HUES64 (cell line): ENCODE measurements around the gene SPAG4.

Experiments used
- H3K27ac ChIP-seq: 2 replicates; pipeline ENCODE4 v1.7.0; 2013; ENCODE audit warnings: low read depth, low read length, inconsistent platforms
- H3K27me3 ChIP-seq: 2 replicates; pipeline ENCODE4 v1.6.1; 2013; ENCODE audit warnings: mild to moderate bottlenecking, low read length; ENCODE audit not compliant: insufficient read depth
- H3K36me3 ChIP-seq: 2 replicates; pipeline ENCODE4 v1.6.1; 2013; ENCODE audit warnings: mild to moderate bottlenecking, low read length; ENCODE audit not compliant: insufficient read depth
- H3K4me1 ChIP-seq: 2 replicates; pipeline ENCODE4 v1.6.1; 2013; ENCODE audit warnings: mild to moderate bottlenecking, low read length, moderate library complexity; ENCODE audit not compliant: insufficient read depth
- H3K4me3 ChIP-seq: 2 replicates; pipeline ENCODE4 v1.5.1; 2013; ENCODE audit warnings: mild to moderate bottlenecking, low read length, moderate library complexity
- H3K9ac ChIP-seq: 2 replicates; pipeline ENCODE4 v1.6.1; 2013; ENCODE audit warnings: mild to moderate bottlenecking, low read depth, low read length
- H3K9me3 ChIP-seq: 2 replicates; pipeline ENCODE4 v1.6.1; 2013; ENCODE audit warnings: low read depth, low read length; ENCODE audit not compliant: insufficient read depth
- WGBS: fragments of 150-250, 120-280 bp; methylation state at CpG from one replicate; pipeline ENCODE4 v1.1.7; 2013; ENCODE audit warnings: missing lambda C conversion rate; 5-methylcytosine and 5-hydroxymethylcytosine counted together

SPAG4 gene

DNA sequence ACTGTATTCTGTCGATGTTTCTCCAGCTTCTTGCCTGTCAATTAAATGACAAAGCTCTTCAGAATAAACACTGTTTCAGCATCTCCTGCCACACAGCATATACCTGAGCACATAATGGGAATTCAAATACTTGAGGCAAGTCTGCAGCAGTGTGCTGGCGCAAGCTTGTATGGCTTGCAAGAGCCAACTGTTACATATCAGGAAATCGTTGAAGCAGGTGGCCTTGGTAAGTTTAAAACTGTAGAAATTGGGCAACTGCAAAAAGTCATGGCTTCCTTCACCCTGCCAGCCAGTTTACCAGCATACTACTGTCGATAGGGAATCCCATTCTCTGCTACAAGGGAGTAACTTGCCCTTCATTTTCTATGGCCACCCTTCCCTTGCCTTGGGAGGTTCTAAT, 26.1 kb downstream of the SPAG4 start:
- H3K36me3 ChIP-seq: no peaks in the 10 kb centered on the region
- no peaks in the 10 kb centered on the region; the same call in 1 of the 2 replicates for H3K4me1 ChIP-seq
- H3K9me3 ChIP-seq: no peaks in the 10 kb centered on the region
- WGBS: 94% methylated on average over 4 of the region's 4 CpGs
- no peak overlapping the region for H3K4me3 ChIP-seq
- no peak overlapping the region for H3K9ac ChIP-seq
- H3K27me3 ChIP-seq: no peaks in the 10 kb centered on the region
- H3K27ac ChIP-seq: no peak overlapping the region

DNA sequence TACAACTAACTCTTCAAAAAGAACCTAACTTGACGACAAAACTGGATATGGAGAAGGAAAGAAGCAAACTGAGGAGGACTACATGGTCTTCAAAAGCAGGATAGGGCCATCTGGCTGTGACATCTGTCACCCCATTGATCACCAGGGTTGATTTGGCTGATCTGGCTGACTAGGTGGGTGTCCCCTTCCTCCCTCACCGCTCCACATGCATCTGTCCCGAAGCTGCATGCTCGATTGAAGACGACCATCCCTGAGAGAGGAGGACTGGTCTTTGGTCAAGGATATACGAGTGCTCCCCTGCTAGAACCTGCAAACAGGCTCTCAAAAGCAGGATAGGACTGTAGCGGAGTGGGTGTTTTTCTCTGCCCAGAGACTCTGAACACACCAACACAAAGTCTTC, 27.4 kb downstream of the SPAG4 start:
- 93% methylated on average over 7 of the region's 7 CpGs for WGBS
- no peaks in the 10 kb centered on the region for H3K9me3 ChIP-seq
- H3K36me3 ChIP-seq: no peaks in the 10 kb centered on the region
- no peak overlapping the region for H3K27ac ChIP-seq
- H3K4me3 ChIP-seq: no peak overlapping the region
- H3K9ac ChIP-seq: no peak overlapping the region
- H3K27me3 ChIP-seq: no peaks in the 10 kb centered on the region
- H3K4me1 ChIP-seq: no peaks in the 10 kb centered on the region; the same call in 1 of the 2 replicates

GRCh38 chr20:35644806-35645205, 29.2 kb downstream of the SPAG4 start:
- no peaks in the 10 kb centered on the region for H3K9me3 ChIP-seq
- no peak overlapping the region for H3K9ac ChIP-seq
- whole genome bisulfite sequencing: 91% methylated on average over 2 of the region's 2 CpGs
- no peaks in the 10 kb centered on the region for H3K27me3 ChIP-seq
- no peaks in the 10 kb centered on the region; the same call in 1 of the 2 replicates for H3K4me1 ChIP-seq
- peaks cover 1% of the 10 kb centered on the region; the same call in 1 of the 2 replicates for H3K36me3 ChIP-seq
- no peak overlapping the region for H3K4me3 ChIP-seq
- H3K27ac ChIP-seq: no peak overlapping the region

DNA sequence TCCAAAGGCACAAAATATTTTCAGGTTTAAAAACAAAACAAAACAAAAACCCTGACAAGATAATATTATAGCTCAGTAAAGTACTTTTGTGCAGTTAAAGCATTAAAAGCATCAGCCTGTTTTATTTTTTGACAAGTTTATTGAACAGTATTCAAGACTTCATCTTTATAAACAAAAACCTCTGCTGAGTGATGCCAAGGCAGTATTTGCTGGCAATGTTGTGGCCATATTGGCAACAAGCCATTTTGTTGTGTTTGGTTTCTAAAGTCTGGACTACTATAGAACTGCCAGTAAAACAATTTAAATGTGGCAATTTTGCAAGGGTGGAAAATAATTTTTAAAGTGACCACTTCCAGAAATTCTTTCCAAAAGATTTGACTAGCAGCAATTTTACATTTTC, 33.2 kb downstream of the SPAG4 start:
- Histone ChIP-seq H3K4me1 (no peaks in the 10 kb centered on the region; the same call in 1 of the 2 replicates), H3K9me3 (no peaks in the 10 kb centered on the region), H3K9ac (no peak overlapping the region), H3K27ac (no peak overlapping the region), H3K36me3 (peaks cover 39% of the 10 kb centered on the region), H3K4me3 (no peak overlapping the region), H3K27me3 (no peaks in the 10 kb centered on the region)

DNA sequence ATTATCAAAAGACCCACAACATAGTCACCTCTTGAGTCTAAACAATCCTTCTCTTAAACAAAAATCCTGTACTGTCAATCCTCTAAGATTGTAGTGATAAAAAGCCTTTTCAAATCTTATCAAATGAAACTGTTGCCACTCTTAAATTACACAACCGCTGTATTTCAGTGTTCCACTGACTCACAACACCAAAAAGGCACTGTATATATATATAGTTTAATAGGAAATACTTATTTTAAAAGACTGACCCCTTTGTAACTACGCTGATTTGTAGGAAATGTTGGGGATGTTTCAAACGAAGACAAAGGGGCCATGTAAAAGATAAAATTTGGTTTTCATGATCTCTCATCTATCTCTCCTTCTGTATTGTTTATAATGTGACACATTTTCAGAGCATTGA, 35.0 kb downstream of the SPAG4 start:
- H3K27ac ChIP-seq: no peak overlapping the region
- H3K9ac ChIP-seq: no peak overlapping the region
- no peak overlapping the region for H3K4me3 ChIP-seq
- no peaks in the 10 kb centered on the region for H3K27me3 ChIP-seq
- WGBS: 100% methylated on average over 1 of the region's 3 CpGs
- no peaks in the 10 kb centered on the region for H3K4me1 ChIP-seq
- no peaks in the 10 kb centered on the region for H3K9me3 ChIP-seq
- peaks cover 57% of the 10 kb centered on the region for H3K36me3 ChIP-seq

- no peak overlapping the region for H3K4me3 ChIP-seq
- H3K36me3 ChIP-seq: peaks cover 70% of the 10 kb centered on the region
- H3K4me1 ChIP-seq: no peaks in the 10 kb centered on the region
- H3K27me3 ChIP-seq: no peaks in the 10 kb centered on the region
- H3K9me3 ChIP-seq: no peaks in the 10 kb centered on the region
- H3K9ac ChIP-seq: no peak overlapping the region
- H3K27ac ChIP-seq: no peak overlapping the region
Measured at GRCh38 chr20:35651958-35652357, 36.3 kb downstream of the SPAG4 start.

GRCh38 chr20:35652641-35653429, 37.2 kb downstream of the SPAG4 start:
- Histone ChIP-seq H3K4me3 (no peak overlapping the region), H3K36me3 (peaks cover 74% of the 10 kb centered on the region)

DNA sequence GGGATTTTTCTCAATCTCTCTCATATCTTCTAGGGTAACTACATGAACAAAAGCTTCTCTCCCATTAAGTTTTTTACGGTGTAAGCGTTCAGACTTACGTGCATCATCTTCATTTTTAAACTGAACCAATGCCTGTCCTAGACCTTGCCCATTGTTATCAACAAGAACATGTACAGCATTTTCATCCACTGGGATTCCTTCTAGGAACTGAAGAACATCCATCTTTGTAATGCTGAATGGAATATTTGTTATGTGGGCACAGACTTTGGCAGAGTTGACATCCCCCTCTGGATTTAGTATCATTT, 37.8 kb downstream of the SPAG4 start:
- Histone ChIP-seq H3K9me3 (no peaks in the 10 kb centered on the region), H3K36me3 (peaks cover 74% of the 10 kb centered on the region), H3K27ac (no peak overlapping the region), H3K9ac (no peak overlapping the region), H3K27me3 (no peaks in the 10 kb centered on the region), H3K4me1 (no peaks in the 10 kb centered on the region), H3K4me3 (no peak overlapping the region)
- WGBS: 97% methylated on average over 3 of the region's 3 CpGs

More at GRCh38 chr20:35652641-35653429, 37.2 kb downstream of the SPAG4 start:
- WGBS: 96% methylated on average over 13 of the region's 13 CpGs
- Histone ChIP-seq H3K9me3 (no peaks in the 10 kb centered on the region), H3K27me3 (no peaks in the 10 kb centered on the region), H3K4me1 (no peaks in the 10 kb centered on the region), H3K27ac (no peak overlapping the region), H3K9ac (no peak overlapping the region)

GRCh38 chr20:35653893-35654292, 38.3 kb downstream of the SPAG4 start:
- H3K27me3 ChIP-seq: no peaks in the 10 kb centered on the region
- H3K36me3 ChIP-seq: peaks cover 74% of the 10 kb centered on the region
- H3K27ac ChIP-seq: no peak overlapping the region
- no peak overlapping the region for H3K9ac ChIP-seq
- H3K4me3 ChIP-seq: no peak overlapping the region
- H3K9me3 ChIP-seq: no peaks in the 10 kb centered on the region
- H3K4me1 ChIP-seq: no peaks in the 10 kb centered on the region
- 94% methylated on average over 4 of the region's 4 CpGs for WGBS

- 95% methylated on average over 9 of the region's 9 CpGs for WGBS
- H3K9me3 ChIP-seq: no peaks in the 10 kb centered on the region
- no peak overlapping the region for H3K4me3 ChIP-seq
- no peak overlapping the region for H3K27ac ChIP-seq
- H3K9ac ChIP-seq: no peak overlapping the region
- H3K27me3 ChIP-seq: no peaks in the 10 kb centered on the region
- peaks cover 74% of the 10 kb centered on the region for H3K36me3 ChIP-seq
- no peaks in the 10 kb centered on the region for H3K4me1 ChIP-seq
Measured at GRCh38 chr20:35654415-35654814, 38.8 kb downstream of the SPAG4 start.

DNA sequence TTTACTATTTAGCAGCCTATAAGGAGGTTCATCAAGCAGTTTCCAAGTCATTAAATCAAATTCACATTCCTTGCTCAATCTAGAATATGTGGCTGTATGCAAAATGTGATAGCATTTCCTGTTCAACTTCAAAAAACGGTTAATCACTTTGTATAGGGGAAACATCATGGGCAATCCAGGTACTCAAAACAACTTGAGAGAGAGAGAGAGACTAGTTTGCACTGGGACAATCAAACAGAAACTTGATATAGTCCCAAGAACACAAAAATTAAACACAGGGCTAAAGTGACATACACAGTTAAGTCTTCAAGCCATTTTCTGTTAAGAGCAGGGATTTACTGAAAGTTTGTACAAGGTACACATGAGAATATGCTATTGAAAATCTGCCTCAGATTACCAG, 41.6 kb downstream of the SPAG4 start:
- H3K27ac ChIP-seq: no peak overlapping the region
- H3K4me1 ChIP-seq: peaks cover 18% of the 10 kb centered on the region
- no peaks in the 10 kb centered on the region for H3K9me3 ChIP-seq
- peaks cover 50% of the 10 kb centered on the region for H3K36me3 ChIP-seq
- WGBS: 100% methylated on average over 1 of the region's 1 CpG
- H3K4me3 ChIP-seq: no peak overlapping the region
- H3K9ac ChIP-seq: no peak overlapping the region
- H3K27me3 ChIP-seq: no peaks in the 10 kb centered on the region
